Mesodermal cell (in vitro differentiated cells): ENCODE data around the gene KRT38. TPM values are rescaled to one million over a fixed set of nuclear protein-coding genes. Genes with fewer than 3 reads are reported as not detected.

Experiments used
- H3K27ac ChIP-seq: 2 replicates; pipeline ENCODE4 v1.7.0; 2013; ENCODE audit warnings: mild to moderate bottlenecking, low read depth, low read length, moderate library complexity; ENCODE audit not compliant: severe bottlenecking
- H3K36me3 ChIP-seq: 2 replicates; pipeline ENCODE4 v1.7.1; 2013; ENCODE audit warnings: mild to moderate bottlenecking, low read length, moderate library complexity; ENCODE audit not compliant: control insufficient read depth, insufficient read depth
- H3K4me1 ChIP-seq: one replicate; pipeline ENCODE4 v1.7.1; 2013; ENCODE audit warnings: mild to moderate bottlenecking, low read length; ENCODE audit not compliant: insufficient read depth, control insufficient read depth, poor library complexity, severe bottlenecking
- H3K4me3 ChIP-seq: 2 replicates; pipeline ENCODE4 v1.7.0; 2013; ENCODE audit warnings: low read length, control low read depth, mild to moderate bottlenecking; ENCODE audit not compliant: insufficient read depth, poor library complexity, severe bottlenecking; ENCODE audit errors: extremely low read depth
- H3K9me3 ChIP-seq: 2 replicates; pipeline ENCODE4 v1.7.1; 2013; ENCODE audit warnings: mild to moderate bottlenecking, low read length, moderate library complexity; ENCODE audit not compliant: control insufficient read depth
- WGBS, 2 experiments: methylation state at CpG; one replicate each; pipeline ENCODE4 v1.1.5; 2013; ENCODE audit warnings: missing lambda C conversion rate in 2 of 2; ENCODE audit not compliant: insufficient coverage in 2 of 2; 5-methylcytosine and 5-hydroxymethylcytosine counted together
- polyA plus RNA-seq, 2 experiments: library from polyadenylated mRNA; stranded (reverse); fragments of 50-300 nt; gene quantifications; one replicate each; pipeline ENCODE4 v1.2.3, GENCODE V29; 2013

Gene KRT38
- not detected for polyA plus RNA-seq (2013, experiment 1 of 2)
- not detected for polyA plus RNA-seq (2013, experiment 2 of 2)

DNA sequence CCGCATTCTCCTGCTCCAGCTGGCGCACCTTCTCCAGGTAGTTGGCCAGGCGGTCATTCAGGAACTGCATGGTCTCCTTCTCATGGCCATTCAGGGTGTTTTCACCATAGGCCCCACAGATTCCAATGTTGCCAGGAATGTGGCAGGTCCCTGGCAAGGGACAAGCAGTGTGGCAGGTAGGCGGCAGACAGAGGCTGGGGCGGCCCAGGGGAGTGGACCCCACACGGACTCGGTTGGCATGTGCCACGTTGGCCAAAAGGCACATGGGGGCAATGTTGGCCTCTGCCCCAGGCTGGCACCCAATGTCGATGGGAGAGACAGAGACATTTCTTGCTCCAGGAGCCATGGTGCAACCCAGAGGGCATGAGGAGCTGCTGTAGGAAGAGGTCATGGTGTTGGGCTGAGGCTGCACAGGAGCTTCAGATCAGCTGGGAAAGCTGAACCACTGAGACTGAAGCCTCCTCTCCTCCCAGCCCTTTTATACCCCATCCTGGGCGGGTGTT lies at the start of gene KRT38:
TSS of gene KRT38 (minus strand) at position 453 of the 503 bp plus-strand sequence. CDS start at position 391, 62 bp downstream.
- no peaks in the 10 kb centered on the region for H3K4me1 ChIP-seq

GRCh38 chr17:41489531-41489930 lies 48.7 kb upstream of the KRT38 start, which contains the start of gene KRT36:
Gene KRT36, minus strand, starts transcription at chr17:41489910. Its CDS starts 46 bp downstream, at chr17:41489864.
- 88 to 97% methylated on average over 9 to 12 of the region's 12 CpGs for WGBS, 2 experiments
- H3K9me3 ChIP-seq, result no peaks in the 10 kb centered on the region
- no peak within 1 kb of the TSS for H3K27ac ChIP-seq
- H3K36me3 ChIP-seq, result no peaks in the 10 kb centered on the region
- H3K4me1 ChIP-seq, result peaks cover 4% of the 10 kb centered on the region
- no peak within 1 kb of the TSS for H3K4me3 ChIP-seq

More for the DNA sequence above, at the start of gene KRT38:
- no peaks in the 10 kb centered on the region for H3K36me3 ChIP-seq
- 93 to 95% methylated on average over 9 of the region's 10 CpGs for WGBS, 2 experiments
- H3K4me3 ChIP-seq, result no peak within 1 kb of the TSS
- H3K27ac ChIP-seq, result no peak within 1 kb of the TSS
- H3K9me3 ChIP-seq, result no peaks in the 10 kb centered on the region

GRCh38 chr17:41486809-41487530 lies 46.2 kb upstream of the KRT38 start:
- Histone ChIP-seq H3K4me3 (no peak overlapping the region), H3K27ac (no peak overlapping the region), H3K36me3 (no peaks in the 10 kb centered on the region), H3K9me3 (no peaks in the 10 kb centered on the region), H3K4me1 (no peaks in the 10 kb centered on the region)
- WGBS, 2 experiments, result 65 to 66% methylated on average over 26 to 29 of the region's 29 CpGs

DNA sequence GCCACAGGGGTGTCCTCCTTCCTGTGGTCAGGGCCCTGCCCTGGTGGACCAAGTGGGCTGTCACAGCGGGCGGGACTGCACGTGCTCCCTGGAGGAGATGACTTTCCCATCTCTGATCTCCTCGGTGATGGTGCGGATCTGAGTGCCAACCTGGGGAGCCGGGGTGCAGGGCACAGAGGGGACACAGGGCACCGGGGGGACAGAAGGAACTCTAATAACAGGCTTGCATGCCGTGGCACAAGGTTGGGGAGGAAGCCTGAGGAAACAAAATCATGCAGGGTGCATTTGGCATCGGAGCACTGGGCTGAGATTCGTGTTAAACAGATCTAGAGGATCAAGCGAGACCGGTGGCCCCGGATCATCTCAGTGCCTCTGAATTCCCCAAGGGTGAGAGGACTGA lies 45.5 kb upstream of the KRT38 start:
- Histone ChIP-seq H3K4me1 (no peaks in the 10 kb centered on the region), H3K9me3 (no peaks in the 10 kb centered on the region), H3K27ac (no peak overlapping the region), H3K4me3 (no peak overlapping the region), H3K36me3 (no peaks in the 10 kb centered on the region)
- WGBS, 2 experiments, result 94 to 96% methylated on average over 13 of the region's 13 CpGs

GRCh38 chr17:41484920-41485904 lies 44.4 kb upstream of the KRT38 start:
- no peaks in the 10 kb centered on the region for H3K36me3 ChIP-seq
- no peak overlapping the region for H3K4me3 ChIP-seq
- H3K4me1 ChIP-seq, result no peaks in the 10 kb centered on the region
- no peak overlapping the region for H3K27ac ChIP-seq
- H3K9me3 ChIP-seq, result no peaks in the 10 kb centered on the region
- WGBS, 2 experiments, result 84 to 91% methylated on average over 8 of the region's 8 CpGs

GRCh38 chr17:41483991-41484826 lies 43.4 kb upstream of the KRT38 start:
- 84 to 100% methylated on average over 2 to 5 of the region's 7 CpGs for WGBS, 2 experiments
- no peak overlapping the region for H3K27ac ChIP-seq
- H3K9me3 ChIP-seq, result no peaks in the 10 kb centered on the region
- no peaks in the 10 kb centered on the region for H3K36me3 ChIP-seq
- no peak overlapping the region for H3K4me3 ChIP-seq
- no peaks in the 10 kb centered on the region for H3K4me1 ChIP-seq

GRCh38 chr17:41483531-41483930 lies 42.7 kb upstream of the KRT38 start:
- H3K9me3 ChIP-seq, result no peaks in the 10 kb centered on the region
- no peaks in the 10 kb centered on the region for H3K36me3 ChIP-seq
- H3K4me3 ChIP-seq, result no peak overlapping the region
- no peaks in the 10 kb centered on the region for H3K4me1 ChIP-seq
- WGBS, 2 experiments, result 87 to 100% methylated on average over 2 to 8 of the region's 9 CpGs
- H3K27ac ChIP-seq, result no peak overlapping the region

- Histone ChIP-seq H3K4me1 (no peaks in the 10 kb centered on the region), H3K9me3 (no peaks in the 10 kb centered on the region), H3K4me3 (no peak within 1 kb of the TSS), H3K36me3 (no peaks in the 10 kb centered on the region), H3K27ac (no peak within 1 kb of the TSS)
- 89 to 100% methylated on average over 1 to 2 of the region's 2 CpGs for WGBS, 2 experiments
Observed at GRCh38 chr17:41481036-41481435, 40.3 kb upstream of the KRT38 start, which contains the start of gene KRT35. Gene KRT35, minus strand, starts transcription at chr17:41481151. Its CDS starts 54 bp downstream, at chr17:41481097.

- WGBS, 2 experiments, result 94 to 100% methylated on average over 2 to 8 of the region's 10 CpGs
- Histone ChIP-seq H3K36me3 (no peaks in the 10 kb centered on the region), H3K4me3 (no peak overlapping the region), H3K4me1 (no peaks in the 10 kb centered on the region), H3K9me3 (no peaks in the 10 kb centered on the region), H3K27ac (no peak overlapping the region)
Observed at GRCh38 chr17:41480581-41480980, 39.8 kb upstream of the KRT38 start.

DNA sequence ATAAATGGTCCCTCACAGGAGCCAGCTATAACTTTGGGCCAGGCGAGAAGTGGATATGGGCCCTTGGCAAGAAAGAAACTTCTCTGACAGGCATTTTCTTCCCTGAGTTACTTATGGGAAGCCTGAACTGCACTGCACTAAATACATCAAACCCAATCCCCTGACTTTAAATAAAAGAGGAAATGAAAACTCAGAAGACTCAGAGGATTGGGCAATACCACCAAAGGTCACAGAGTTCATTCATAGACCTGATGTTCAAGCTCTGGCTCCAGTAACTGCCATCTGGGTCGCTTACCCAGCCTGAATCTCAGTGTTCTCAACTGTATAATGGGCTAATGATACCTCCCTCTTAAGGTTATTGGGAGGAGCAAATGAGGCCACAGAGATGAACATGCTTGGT lies 39.4 kb upstream of the KRT38 start:
- no peaks in the 10 kb centered on the region for H3K4me1 ChIP-seq
- no peaks in the 10 kb centered on the region for H3K9me3 ChIP-seq
- no peaks in the 10 kb centered on the region for H3K36me3 ChIP-seq
- H3K27ac ChIP-seq, result no peak overlapping the region
- WGBS, 2 experiments, result 62 to 72% methylated on average over 2 of the region's 2 CpGs
- H3K4me3 ChIP-seq, result no peak overlapping the region
